IgD-negative memory B cell (primary cell): Measurements from ENCODE around the gene AKAP8L. TPM values are rescaled to one million over a fixed set of nuclear protein-coding genes. Genes with fewer than 3 reads are reported as not detected.

ENCODE experiments used
- H3K27ac Mint-ChIP-seq, 3 donors: one replicate each; pipeline ENCODE4 v1.8.0; 2020 to 2022; ENCODE audit warnings: mild to moderate bottlenecking in 3 of 3, mixed read lengths in 3 of 3, moderate library complexity in 1 of 3
- H3K27me3 Mint-ChIP-seq: one replicate; pipeline ENCODE4 v1.8.0; 2021; ENCODE audit warnings: mixed read lengths
- H3K36me3 Mint-ChIP-seq: one replicate; pipeline ENCODE4 v1.8.0; 2020; ENCODE audit warnings: mild to moderate bottlenecking, mixed read lengths
- H3K4me1 Mint-ChIP-seq, 3 donors: one replicate each; pipeline ENCODE4 v1.8.0; 2020 to 2022; ENCODE audit warnings: mixed read lengths in 3 of 3, mild to moderate bottlenecking in 1 of 3
- H3K4me3 Mint-ChIP-seq, 4 donors: one replicate each; pipeline ENCODE4 v1.8.0; 2020 to 2022; ENCODE audit warnings: mild to moderate bottlenecking in 4 of 4, mixed read lengths in 4 of 4, moderate library complexity in 3 of 4
- H3K9me3 Mint-ChIP-seq, 3 donors: one replicate each; pipeline ENCODE4 v1.8.0; 2020 to 2021; ENCODE audit warnings: mixed read lengths in 3 of 3, mild to moderate bottlenecking in 1 of 3
- polyA plus RNA-seq: library from polyadenylated mRNA; unstranded; fragments of 300-500 nt; fragmentation: Illumina TruSeq; gene quantifications from one replicate; pipeline ENCODE4 v1.2.3, GENCODE V29; 2021

Gene AKAP8L
- polyA plus RNA-seq, 1 donor from 2014 or later: 99.6 TPM

DNA sequence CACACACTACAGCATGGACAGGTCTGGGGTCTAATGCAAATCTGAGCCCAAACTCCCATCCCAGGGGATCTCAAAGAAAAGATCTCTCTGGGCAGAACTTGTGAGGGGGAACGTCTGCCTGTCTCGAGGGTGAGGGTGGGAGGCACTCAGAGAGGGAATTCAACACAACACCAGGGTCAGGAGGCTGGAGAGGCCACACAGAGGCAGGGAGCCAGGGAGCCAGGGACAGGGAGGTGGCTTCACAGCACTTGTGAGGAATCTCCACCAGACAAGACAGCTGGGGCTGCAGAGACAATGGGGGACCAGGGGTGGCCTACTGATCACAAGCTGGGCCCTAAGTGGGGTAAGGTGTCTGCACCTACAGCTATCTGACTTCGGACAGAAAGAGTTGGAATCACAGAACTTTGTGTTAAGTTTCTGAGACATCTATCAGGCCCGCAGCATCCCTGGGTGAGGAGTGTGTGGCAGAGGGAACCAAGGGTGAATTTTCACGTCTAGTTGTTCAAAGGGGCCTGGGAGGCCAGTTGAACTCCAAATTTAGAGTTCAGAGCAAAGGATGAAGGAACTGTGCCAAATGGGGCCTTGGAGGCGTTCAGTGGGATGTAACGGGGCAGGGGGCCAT lies 12.7 kb upstream of the AKAP8L start:
- Mint-ChIP-seq H3K36me3 (peaks cover 1% of the 10 kb centered on the region), H3K4me1 (peaks cover 15 to 22% (median 19%) of the 10 kb centered on the region in 3 donors), H3K9me3 (no peaks in the 10 kb centered on the region), H3K27ac (peak overlapping the region; percentile 83 to 90 (median 87)), H3K27me3 (no peaks in the 10 kb centered on the region), H3K4me3 (peak overlapping the region; percentile 92 to 98 (median 94))

DNA sequence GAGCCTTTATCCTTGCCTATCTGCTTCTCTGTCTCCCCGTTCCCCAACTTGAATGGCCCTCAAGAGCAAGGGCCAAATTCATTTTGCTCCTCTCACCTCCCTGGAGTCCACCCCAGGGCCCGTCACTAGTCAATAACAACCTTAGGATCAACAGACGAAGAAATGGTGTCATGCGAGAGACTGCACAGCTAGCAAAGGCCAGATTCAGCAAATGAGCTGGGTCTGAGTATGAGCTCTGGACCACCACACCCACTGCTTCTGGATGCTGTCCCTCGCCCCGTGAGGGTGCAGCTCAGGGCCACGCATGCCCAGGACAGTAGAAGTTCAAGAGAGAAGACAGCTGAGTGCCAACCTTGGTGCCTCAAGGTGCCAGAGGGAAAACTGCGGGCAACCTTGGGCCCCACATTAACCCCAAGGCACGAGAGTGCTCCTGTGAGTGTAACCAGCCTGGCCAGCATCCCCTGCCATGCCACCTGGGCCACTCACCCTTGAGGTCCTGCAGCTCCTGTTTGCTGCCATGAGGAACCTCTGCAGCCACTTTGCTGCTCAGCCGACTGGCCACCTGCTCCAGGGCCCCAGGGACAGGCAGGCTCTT lies 11.8 kb upstream of the AKAP8L start:
- Mint-ChIP-seq H3K4me1 (peaks cover 15 to 23% (median 19%) of the 10 kb centered on the region in 3 donors), H3K27ac (peak overlapping the region; percentile 16 to 90 (median 83)), H3K36me3 (peaks cover 1% of the 10 kb centered on the region), H3K27me3 (no peaks in the 10 kb centered on the region), H3K9me3 (no peaks in the 10 kb centered on the region), H3K4me3 (peak overlapping the region in 3 of 4 donors; percentile 28 to 92 (median 92))

DNA sequence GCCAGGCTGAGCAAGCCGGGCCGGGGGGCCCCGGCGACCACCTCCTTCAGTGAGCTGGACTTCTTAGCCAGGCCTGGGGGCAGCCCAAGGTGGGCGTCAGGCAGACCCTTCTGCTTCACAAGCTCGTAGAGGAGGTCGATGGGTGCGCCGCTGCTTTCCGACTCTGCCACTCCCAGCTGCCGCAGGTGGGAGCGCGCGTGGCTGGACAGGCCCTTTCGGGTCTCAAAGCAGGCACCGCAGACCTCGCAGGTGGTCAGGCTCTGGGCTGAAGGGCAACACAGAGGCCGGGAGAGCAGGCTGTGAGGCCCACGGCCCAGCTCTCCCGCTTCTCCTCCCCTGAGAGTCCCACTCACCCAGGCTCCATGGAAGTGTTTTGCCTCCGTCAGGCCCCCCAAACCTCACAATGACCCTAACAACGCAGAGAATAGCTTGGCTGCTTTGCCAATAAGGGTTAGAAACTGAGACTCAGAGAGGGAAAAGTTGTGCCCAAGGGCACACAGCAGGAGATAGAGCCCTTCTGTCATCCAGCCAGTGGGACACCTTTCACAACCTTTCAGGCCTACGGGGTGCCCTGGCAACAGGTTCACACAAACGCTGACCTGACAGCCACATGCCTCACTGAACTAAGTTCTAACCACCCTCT lies 11.2 kb upstream of the AKAP8L start:
- H3K9me3 Mint-ChIP-seq: no peaks in the 10 kb centered on the region
- peaks cover 1% of the 10 kb centered on the region for H3K36me3 Mint-ChIP-seq
- peak overlapping the region in 2 of 3 donors; percentile 16 to 90 for H3K27ac Mint-ChIP-seq
- peak overlapping the region in 1 of 4 donors; percentile 92 for H3K4me3 Mint-ChIP-seq
- H3K27me3 Mint-ChIP-seq: no peaks in the 10 kb centered on the region
- peaks cover 15 to 23% (median 19%) of the 10 kb centered on the region in 3 donors for H3K4me1 Mint-ChIP-seq

DNA sequence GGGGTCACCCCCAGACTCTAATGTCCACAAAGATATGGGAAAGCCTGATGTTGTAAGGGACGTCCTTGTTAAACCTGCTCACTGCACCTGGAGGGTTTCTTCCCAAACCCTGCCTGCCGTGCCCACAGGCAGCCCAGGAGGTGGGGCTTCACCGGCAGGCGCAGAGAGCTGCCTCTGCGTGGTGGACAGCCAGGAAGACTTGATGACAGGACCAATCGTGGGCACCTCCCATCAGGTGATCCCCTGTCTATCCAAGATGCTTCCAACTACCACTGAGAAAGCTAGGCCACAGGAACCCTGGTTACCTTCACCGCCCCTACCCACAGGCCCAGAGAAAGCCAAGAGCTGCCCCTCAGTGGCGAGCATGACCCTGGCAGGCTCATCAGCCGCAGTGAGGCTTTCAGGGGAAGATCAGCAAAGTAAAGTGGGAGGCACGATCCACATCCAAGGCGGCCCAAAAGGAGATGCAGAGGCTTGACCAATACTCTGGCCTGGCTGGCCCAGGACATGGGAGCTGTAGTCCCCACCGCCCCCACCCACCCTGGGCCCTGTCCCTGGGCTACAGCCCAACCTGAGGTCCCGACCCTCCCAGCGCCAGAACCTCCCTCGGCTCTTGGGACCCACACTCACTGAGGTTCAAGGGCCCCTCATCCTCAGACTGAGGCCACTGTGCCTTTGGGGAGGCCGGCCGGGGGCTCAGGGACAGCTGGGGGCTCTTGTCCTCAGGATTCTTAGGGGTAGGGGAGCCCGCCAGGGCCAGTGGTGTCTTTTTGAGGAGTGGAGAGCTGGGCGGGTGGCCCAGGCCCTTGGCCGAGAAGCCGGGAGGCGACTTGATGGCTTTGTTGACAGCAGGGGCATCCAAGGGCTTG lies 10.4 kb upstream of the AKAP8L start:
- Mint-ChIP-seq H3K27me3 (no peaks in the 10 kb centered on the region), H3K36me3 (peaks cover 1% of the 10 kb centered on the region), H3K4me3 (peak overlapping the region in 2 of 4 donors; percentile 48 to 60), H3K4me1 (peaks cover 15 to 23% (median 19%) of the 10 kb centered on the region in 3 donors), H3K9me3 (no peaks in the 10 kb centered on the region), H3K27ac (peak overlapping the region in 1 of 3 donors; percentile 39)

DNA sequence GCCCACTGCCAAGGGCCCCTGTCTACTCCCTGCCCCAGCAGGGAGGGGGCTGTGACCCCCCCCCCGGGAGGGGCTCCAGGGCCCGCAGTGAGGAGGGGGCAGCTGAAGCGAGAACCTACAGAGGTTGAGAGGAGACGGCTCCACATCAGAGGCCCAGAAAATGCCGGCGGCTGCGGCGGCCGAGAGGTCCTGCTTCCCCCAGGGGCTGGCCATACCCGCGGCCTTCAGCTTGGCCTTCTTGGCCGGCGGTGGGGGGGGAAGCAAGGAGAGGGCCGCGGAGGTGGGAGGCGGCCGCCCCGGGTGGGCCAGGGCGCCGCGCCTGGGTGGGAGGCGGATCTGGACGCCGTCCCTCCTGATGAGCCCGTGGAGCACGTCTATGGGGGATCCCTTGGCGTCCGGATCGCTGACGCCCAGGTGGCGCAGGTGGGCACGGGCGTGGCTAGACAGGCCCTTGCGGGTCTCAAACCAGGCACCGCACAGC lies 9.2 kb upstream of the AKAP8L start:
- Mint-ChIP-seq H3K9me3 (no peaks in the 10 kb centered on the region), H3K36me3 (peaks cover 4% of the 10 kb centered on the region), H3K27me3 (no peaks in the 10 kb centered on the region), H3K4me1 (peaks cover 14 to 18% (median 14%) of the 10 kb centered on the region in 3 donors), H3K4me3 (peak overlapping the region in 2 of 4 donors; percentile 43 to 48), H3K27ac (no peak overlapping the region)

DNA sequence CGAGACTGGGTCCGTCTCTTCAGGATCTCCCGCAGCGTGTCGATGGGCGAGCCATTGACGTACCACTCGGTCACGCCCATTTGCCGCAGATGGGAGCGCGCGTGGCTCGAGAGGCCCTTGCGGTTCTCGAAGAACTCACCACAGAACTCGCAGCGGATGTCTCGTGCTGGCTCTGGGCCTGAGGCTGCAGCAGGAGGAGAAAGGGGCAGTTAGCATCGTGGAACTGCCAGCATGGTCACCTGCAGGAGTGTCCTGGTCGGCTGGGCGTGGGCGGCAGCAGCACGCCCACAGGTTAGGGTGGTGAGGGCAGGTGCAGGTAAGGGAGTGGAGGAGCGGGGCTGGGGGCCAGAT lies 8.5 kb upstream of the AKAP8L start:
- Mint-ChIP-seq H3K9me3 (no peaks in the 10 kb centered on the region), H3K27ac (no peak overlapping the region), H3K4me3 (no peak overlapping the region), H3K27me3 (no peaks in the 10 kb centered on the region), H3K36me3 (peaks cover 4% of the 10 kb centered on the region), H3K4me1 (peaks cover 12 to 17% (median 12%) of the 10 kb centered on the region in 3 donors)

DNA sequence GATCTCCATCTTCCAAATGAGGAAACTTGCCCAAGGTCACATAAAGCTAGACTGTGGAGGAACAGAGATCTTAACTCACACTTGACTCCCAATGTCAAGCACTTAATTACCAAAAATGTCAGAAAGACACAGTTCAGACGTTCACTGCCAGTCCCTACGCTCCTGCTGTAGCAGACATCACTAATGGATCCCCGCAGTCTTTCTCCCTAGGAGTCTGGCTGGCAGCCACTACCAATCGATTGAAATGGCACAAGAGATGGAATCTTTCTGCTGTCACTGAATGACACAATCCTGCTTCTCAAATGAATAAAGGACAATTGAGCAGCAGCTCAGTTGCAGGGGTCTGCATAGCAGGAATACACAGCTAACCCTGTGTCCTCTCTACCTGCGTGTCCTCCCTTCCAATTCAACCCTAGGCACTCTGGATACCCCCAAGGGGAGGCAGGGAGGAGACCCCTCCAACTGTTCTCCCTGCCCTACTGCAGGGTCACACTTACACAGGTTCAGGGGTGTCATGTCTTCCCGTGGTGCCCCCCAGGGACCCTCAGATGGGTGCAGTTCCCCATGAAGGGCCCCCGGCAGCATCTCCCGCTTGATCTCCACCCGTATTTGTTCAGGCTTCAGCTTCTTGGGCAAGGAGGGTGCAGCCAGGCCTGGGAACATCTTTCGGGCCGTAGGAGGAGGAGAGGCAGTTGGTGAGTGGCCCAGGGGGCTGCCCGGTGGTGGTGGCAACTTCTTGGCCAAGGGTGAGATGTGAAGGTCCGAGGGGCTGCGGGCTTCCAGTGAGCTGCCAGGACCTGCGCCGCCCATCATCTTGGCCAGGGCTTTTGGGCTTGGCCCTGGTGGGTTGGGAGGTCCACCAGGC lies 7.9 kb upstream of the AKAP8L start:
- H3K27me3 Mint-ChIP-seq: no peaks in the 10 kb centered on the region
- peak overlapping the region in 2 of 4 donors; percentile 2 to 23 for H3K4me3 Mint-ChIP-seq
- peak overlapping the region in 1 of 3 donors; percentile 12 for H3K27ac Mint-ChIP-seq
- H3K36me3 Mint-ChIP-seq: peaks cover 5% of the 10 kb centered on the region
- H3K4me1 Mint-ChIP-seq: peaks cover 12 to 15% (median 12%) of the 10 kb centered on the region in 3 donors
- H3K9me3 Mint-ChIP-seq: no peaks in the 10 kb centered on the region

DNA sequence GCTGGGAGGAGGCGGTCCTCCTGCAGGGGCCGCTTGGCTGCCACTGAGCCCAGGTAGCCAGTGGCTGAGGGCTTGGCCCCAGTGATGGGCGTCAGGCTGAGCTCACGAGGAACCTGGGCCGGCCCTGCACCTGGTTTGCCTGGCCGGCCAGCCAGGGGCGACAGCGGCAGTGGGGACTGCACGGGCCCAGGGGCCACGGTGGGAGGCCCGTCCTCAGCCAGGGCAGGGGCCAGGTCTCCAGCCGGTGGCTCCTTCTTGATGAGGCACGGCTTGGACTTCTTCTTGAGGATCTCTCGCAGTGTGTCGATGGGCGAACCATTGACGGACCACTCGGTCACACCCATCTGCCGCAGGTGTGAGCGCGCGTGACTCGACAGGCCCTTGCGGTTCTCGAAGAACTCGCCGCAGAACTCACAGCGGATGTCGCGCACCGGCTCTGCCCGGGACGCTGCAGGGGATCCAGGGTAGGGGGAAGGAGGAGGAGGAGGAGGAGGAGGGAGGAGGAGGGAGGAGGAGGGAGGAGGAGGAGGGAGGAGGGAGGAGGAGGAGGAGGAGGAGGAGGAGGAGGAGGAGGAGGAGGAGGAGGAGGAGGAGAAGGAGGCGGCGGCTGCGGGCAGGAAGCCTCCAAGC lies 6.6 kb upstream of the AKAP8L start:
- peaks cover under 1 to 3% (median 2%) of the 10 kb centered on the region in 3 donors for H3K4me1 Mint-ChIP-seq

DNA sequence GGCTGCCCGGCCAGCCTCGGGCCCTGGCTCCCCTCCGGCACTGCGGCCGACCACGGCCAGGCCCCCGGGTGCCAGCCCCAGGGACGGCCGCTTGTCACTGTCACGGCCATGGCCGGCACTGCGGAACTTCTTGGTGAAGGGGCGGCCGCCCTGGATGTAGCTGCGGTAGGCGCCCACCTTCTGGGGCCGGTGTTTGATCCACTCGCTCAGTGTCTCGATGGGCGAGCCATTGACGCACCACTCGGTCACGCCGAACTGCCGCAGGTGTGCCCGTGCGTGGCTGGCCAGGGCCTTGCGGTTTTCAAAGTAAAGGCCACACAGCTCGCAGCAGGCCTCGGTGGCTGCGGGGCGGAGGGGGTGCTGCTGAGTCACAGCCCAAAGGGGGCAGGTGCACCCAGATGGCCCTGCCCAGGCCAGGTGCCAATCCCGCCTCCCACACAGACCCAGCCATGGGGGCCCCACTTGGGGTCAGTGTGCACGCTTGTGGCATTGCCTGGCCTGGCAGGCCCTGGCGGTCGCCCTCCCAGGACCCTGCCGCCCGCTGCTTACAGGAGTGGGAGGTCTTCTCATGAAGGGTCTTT lies 6.0 kb upstream of the AKAP8L start:
- Mint-ChIP-seq H3K27ac (peak overlapping the region in 1 of 3 donors; percentile 57), H3K36me3 (peaks cover 5% of the 10 kb centered on the region), H3K9me3 (no peaks in the 10 kb centered on the region), H3K4me3 (no peak overlapping the region), H3K27me3 (no peaks in the 10 kb centered on the region), H3K4me1 (peaks cover 0 to 3% (median 0%) of the 10 kb centered on the region in 3 donors)

More for the DNA sequence above, 6.6 kb upstream of the AKAP8L start:
- no peak overlapping the region for H3K27ac Mint-ChIP-seq
- no peak overlapping the region for H3K4me3 Mint-ChIP-seq
- no peaks in the 10 kb centered on the region for H3K9me3 Mint-ChIP-seq
- peaks cover 5% of the 10 kb centered on the region for H3K36me3 Mint-ChIP-seq
- H3K27me3 Mint-ChIP-seq: no peaks in the 10 kb centered on the region

DNA sequence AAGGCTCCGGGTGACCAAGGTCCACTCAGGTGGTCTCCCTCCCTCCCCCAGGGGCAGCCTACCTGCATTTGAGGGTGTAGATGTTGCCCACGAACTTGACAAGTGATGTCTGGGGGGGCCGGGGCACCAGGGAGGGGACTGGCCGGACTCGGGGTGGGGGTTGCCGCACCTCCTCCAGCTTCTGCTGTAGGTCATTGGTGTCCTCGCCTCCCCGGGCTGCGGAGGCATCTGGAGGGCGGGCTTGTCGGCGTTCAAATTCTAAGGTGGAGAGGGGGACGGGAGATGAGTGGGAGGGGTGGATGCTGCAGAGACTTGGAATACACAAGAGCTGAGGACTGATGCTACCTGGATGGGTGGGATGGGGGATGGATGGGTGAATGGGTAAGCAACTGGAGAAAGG lies 5.3 kb upstream of the AKAP8L start:
- H3K9me3 Mint-ChIP-seq: no peaks in the 10 kb centered on the region
- no peaks in the 10 kb centered on the region for H3K27me3 Mint-ChIP-seq

DNA sequence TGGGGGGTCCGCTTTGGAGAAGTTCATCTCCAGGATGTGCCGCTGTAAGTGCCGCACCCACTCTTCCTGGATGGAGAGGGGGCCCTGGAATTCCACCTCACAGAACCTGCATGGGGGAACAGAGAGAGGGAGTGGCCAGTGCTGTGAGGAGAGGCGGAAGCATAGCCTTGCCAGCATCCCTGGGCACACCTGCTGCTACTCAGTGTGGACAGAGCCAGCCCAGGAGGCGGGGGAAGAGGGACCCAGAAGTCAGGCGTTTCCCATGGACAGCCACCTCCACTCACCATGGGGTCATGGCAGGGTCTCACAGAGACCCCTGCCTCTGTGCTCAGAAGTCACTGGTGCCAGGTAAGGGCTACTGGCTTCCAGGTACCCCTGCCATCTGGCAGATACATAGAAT lies 4.3 kb upstream of the AKAP8L start:
- no peaks in the 10 kb centered on the region for H3K9me3 Mint-ChIP-seq
- H3K4me1 Mint-ChIP-seq: peaks cover 7 to 8% (median 8%) of the 10 kb centered on the region in 3 donors
- H3K27me3 Mint-ChIP-seq: no peaks in the 10 kb centered on the region
- H3K4me3 Mint-ChIP-seq: no peak overlapping the region
- H3K36me3 Mint-ChIP-seq: peaks cover 7% of the 10 kb centered on the region
- no peak overlapping the region for H3K27ac Mint-ChIP-seq

More for the DNA sequence above, 5.3 kb upstream of the AKAP8L start:
- peaks cover 1 to 8% (median 1%) of the 10 kb centered on the region in 3 donors for H3K4me1 Mint-ChIP-seq
- peaks cover 5% of the 10 kb centered on the region for H3K36me3 Mint-ChIP-seq
- no peak overlapping the region for H3K4me3 Mint-ChIP-seq
- H3K27ac Mint-ChIP-seq: no peak overlapping the region

DNA sequence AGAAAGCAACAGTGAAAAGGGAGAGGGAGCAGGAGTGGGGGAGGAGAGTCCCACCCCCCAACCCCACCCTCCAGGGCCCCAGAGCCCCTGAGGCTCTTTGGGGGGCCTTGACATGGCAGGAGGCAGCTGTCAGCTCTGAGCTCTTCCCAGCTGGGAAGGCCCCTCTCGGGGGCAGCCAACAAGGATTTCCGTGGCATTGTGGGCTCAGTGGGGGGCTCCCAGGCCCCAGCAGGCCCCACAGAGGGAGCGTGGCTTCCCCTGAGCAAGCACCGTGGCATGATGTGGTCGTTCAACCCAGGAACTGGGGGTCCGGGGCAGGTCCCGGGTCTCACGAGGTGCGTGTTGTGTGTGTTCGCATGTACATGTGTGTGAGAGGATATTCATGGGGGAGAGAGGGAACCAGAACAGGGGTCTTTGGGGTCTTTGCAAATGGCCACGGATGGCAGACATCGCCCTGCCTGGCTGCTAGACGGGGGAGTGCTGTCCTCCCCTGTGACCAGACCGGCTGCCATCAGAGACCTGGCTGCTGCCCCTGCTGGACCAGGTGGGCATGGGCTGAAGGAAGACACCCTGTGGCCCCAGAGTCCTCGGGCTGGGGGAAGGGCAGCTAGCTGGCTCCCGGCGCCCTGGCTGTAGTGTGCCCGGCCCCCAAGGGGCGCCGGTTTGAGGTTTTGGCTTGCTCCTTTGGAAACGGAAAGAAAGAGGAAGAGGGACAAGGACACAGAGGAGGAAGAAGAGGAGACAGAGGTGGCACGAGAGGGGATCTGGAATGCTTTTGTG lies 3.7 kb upstream of the AKAP8L start:
- Mint-ChIP-seq H3K27ac (peak overlapping the region in 1 of 3 donors; percentile 62), H3K4me1 (peaks cover 13 to 15% (median 14%) of the 10 kb centered on the region in 3 donors), H3K4me3 (no peak overlapping the region), H3K9me3 (no peaks in the 10 kb centered on the region), H3K36me3 (peaks cover 7% of the 10 kb centered on the region), H3K27me3 (no peaks in the 10 kb centered on the region)
